Fibroblast of the aortic adventitia (primary cell): ENCODE data around the gene MYOM1. TPM values are rescaled to one million over a fixed set of nuclear protein-coding genes. Genes with fewer than 3 reads are reported as not detected.
A peak's percentile ranks its signal among the peaks of the same experiment; 100 is the strongest.

Experiments
- DNase-seq: peaks from one replicate; pipeline ENCODE4 v3.0.0-alpha.2; 2010; ENCODE audit warnings: low read depth
- H3K4me3 ChIP-seq: 2 replicates; pipeline ENCODE4 v1.5.1; 2011; ENCODE audit warnings: low read depth, mild to moderate bottlenecking, control low read depth, low read length, moderate library complexity
- total RNA-seq: library from RNA; depleted of rRNA; stranded (reverse); fragments of >200 nt; gene quantifications from 2 replicates; pipeline ENCODE4 v1.2.3, GENCODE V29; 2012; ENCODE audit warnings: low replicate concordance
- TF ChIP-seq, protein P1 (sequence below): IDR thresholded peaks from 2 replicates; pipeline ENCODE4 v1.5.1; 2011; ENCODE audit warnings: mild to moderate bottlenecking, low read length, control low read depth, inconsistent platforms; ENCODE audit not compliant: insufficient read depth

MYOM1 gene
- total RNA-seq, 1 donor = 0.90 TPM

DNA sequence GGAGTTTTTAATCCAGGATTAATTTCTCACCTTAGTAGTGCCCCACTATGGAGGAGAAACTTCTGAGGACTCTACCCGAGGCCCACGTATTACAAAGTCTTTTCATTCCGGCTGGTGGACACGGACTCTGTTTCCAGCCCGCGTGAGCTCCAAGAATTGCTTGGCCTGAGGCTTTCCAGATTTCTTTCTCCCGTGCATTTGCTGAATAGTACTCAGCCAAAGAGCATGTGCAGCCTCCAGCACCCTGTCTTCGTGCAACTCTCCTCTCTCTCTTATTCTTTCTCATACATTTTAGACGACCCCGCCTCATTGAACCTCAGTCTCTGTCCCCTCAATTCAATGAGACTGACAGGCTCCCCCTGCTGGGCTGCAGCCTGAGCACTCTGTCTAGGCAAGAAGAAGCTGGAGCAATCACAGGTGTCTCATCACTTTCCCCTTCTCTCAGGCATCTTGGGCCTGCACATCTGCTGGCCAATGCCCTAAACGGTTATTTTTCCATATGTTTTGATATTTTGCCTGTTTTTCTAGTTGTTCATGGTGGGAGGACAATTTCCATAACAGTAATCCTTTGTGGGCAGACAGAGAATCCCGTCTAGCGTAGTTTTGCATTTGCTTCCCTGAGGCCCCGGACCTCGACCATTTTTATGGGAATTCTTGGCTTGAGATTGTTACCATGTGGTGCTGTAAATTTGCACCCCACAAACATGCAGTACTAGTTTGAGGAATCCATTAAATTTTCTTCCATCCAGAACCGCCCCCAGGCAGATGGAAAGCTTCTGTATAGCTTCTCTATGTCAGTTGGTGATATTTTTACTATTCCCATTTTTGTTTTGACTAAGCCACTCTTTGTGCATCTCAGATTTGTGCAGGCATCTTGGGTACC lies 156.7 kb downstream of the MYOM1 start:
- TF ChIP-seq, protein P1, sequence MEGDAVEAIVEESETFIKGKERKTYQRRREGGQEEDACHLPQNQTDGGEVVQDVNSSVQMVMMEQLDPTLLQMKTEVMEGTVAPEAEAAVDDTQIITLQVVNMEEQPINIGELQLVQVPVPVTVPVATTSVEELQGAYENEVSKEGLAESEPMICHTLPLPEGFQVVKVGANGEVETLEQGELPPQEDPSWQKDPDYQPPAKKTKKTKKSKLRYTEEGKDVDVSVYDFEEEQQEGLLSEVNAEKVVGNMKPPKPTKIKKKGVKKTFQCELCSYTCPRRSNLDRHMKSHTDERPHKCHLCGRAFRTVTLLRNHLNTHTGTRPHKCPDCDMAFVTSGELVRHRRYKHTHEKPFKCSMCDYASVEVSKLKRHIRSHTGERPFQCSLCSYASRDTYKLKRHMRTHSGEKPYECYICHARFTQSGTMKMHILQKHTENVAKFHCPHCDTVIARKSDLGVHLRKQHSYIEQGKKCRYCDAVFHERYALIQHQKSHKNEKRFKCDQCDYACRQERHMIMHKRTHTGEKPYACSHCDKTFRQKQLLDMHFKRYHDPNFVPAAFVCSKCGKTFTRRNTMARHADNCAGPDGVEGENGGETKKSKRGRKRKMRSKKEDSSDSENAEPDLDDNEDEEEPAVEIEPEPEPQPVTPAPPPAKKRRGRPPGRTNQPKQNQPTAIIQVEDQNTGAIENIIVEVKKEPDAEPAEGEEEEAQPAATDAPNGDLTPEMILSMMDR = peak; percentile 84
- H3K4me3 ChIP-seq = peak overlapping the region; percentile 28
- DNase-seq = peak; percentile 43

DNA sequence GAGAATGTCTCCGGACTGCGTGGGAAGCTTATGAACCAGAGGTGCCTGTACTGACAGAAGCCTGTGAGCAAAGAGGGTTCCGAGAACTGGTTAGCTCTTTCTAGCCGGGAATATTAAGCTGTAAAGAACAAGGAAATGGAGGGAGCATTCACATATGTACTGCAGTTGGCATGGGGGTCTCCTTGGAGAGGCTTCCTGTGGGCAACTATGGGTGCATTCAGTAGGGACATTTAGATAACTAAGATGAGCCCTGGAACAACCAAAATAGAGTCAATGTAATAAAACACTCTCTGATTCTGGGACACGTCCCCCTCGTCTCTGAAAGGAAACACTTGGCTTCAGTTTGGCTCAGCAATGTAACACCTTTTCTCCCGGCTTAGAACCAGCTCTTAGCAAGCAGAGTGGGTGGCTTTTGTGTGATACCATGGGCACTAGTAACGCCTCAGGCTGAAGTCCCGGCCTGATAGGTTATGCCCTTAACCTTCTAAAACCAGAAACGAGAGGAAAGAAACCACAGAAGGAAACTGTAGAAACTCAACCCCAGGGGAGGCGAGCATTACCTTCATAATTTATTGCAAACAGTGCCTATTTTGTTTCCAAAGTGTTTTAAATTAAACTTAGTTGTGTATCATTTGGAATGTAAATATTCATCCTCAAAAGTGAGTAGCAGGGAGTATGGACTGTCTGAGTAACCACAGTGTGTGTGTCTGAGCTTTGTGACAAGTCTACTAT lies 158.0 kb downstream of the MYOM1 start:
- H3K4me3 ChIP-seq = no peak overlapping the region
- DNase-seq = no peak
- TF ChIP-seq, protein P1 = no peak

DNA sequence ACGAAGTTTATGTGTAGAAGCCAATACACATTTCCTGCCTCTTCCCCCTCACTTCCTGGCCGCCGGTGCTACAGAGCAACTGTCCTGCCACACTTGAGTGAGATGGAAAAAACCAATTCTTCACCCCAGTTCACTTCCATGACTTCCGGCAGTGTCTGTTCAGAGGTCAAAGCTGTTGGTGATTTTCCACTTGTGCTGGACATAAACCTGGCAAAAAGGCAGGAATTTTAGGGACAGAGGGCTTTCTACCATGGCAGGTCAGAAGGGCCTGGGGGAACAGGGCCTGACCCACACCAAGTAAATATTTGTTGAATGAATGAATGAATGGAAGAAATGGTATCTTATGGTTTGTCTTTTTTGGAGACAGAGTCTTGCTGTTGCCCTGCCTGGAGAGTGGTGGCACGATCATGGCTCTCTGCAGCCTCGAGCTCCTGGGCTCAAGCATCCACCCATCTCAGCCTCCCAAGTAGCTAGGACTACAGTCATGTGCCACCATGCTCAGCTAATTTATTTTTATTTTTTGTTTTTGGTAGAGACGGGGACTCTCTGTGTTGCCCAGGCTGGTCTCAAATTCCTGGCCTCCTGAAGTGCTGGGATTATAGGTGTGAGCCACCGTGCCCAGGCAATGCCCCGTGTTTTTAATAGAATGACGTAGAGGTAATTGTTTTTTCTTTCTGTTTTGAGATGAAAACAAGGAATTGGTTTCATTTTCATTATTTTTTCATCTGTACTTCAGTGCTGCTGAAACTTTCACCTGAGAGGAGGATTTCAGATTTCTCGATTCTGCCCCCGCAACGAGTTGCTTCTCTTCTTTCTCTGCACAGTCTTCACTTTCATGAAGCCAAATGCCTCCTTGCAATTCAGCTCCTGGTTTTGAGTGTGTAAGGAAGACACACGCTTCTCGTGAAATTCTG lies 158.8 kb downstream of the MYOM1 start:
- no peak for DNase-seq
- TF ChIP-seq, protein P1 = no peak
- H3K4me3 ChIP-seq = no peak overlapping the region

DNA sequence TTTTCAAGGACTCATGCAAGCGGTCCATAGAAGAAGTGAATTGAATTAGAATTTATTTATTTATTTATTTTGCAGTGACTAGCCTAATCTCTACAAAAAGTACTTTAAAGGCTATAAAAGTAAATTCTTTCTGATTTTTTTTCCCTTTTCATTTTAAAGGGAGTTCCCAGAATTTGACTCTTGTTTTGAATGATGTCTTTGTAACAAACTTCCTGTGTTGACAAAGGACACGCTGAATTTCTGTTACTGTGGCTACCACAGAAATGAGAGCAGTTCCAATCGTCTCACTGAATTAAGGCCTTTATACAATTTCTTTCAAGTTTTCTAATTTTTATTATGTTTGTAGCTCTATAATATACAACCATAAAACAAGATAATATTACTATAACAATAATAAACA lies 160.5 kb downstream of the MYOM1 start:
- no peak for DNase-seq
- H3K4me3 ChIP-seq = no peak overlapping the region
- TF ChIP-seq, protein P1 = no peak

DNA sequence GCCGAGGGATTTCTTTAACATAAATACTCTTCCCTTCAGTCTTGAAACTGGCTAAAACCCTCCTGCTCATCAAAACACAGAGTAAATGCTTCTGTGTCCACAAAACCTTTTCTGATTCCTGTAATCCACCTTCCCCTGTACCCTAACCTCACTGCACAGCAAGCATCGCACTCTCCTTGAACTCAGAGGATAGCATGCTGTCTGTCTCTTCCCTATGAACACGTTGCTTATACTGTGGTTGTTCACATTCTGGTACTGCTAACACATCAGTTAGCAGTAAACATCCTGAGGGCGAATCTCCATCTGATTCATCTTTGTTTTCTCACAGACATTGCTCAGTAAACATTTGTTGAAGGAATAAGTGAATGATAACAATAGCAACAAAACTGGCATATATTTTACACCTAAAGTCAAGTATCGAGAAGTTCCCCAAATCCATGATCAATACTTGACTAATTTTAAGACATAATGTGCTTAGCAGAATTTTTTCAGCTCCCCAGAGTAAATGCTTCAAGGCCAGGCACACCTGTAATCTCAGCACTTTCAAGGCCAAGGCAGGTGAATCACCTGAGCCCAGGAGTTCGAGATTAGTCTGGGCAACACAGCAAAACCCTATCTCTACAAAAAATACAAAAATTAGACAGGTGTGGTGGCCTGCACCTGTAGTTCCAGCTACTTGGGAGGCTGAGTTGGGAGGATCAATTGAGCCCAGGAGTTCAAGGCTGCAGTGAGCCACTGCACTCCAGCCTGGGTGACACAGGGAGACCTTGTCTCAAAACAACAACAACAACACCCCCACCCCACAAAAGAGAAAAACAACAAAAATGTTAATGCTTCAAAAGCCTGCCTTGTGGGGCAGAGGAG lies 161.2 kb downstream of the MYOM1 start:
- DNase-seq = no peak
- no peak overlapping the region for H3K4me3 ChIP-seq
- TF ChIP-seq, protein P1 = no peak
